ENCODE data around the gene C11orf91.

C11orf91 gene

DNA sequence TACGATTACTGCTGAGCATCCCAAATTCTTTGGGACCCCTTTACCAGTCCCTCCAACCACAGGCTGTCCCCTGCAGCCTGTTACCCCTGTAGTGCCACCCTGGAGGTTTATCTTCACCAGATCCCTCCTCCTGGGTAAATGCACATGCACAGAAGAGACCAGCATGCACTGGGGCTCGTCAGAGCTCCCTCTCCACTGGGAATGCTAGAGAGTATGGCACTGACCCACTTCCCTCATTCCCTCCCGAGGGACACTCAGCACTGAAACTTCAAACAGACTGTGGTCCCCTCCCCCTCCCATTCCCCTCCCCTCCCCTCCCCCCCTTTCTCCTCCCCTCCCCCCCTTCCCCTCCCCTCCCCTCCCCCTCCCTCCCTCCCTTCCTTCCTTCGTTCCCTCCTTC is 49.1 kb downstream of the C11orf91 start:
- Histone ChIP-seq H3K27me3 (ENCODE audit: insufficient read depth, low read length, poor library complexity, severe bottlenecking) (no peaks in the 10 kb centered on the region), H3K36me3 (ENCODE audit: insufficient read depth, low read length) (no peaks in the 10 kb centered on the region), H3K4me3 (ENCODE audit: low read length, poor library complexity, severe bottlenecking) (no peak overlapping the region), H3K4me2 (ENCODE audit: low read depth, low read length, poor library complexity, severe bottlenecking) (no peak overlapping the region), H3K9me3 (ENCODE audit: insufficient read depth, low read depth, low read length) (no peaks in the 10 kb centered on the region), H3F3A (ENCODE audit: low read depth) (no peaks in the 10 kb centered on the region), H4K20me1 (ENCODE audit: insufficient read depth, low read length, poor library complexity, severe bottlenecking) (no peaks in the 10 kb centered on the region), H2AFZ (ENCODE audit: low read length) (no peak overlapping the region), H3K4me1 (ENCODE audit: insufficient read depth, low read length, poor library complexity, severe bottlenecking) (no peaks in the 10 kb centered on the region), H3K79me2 (ENCODE audit: insufficient read depth, low read length) (no peaks in the 10 kb centered on the region), H3K9me2 (replicated peaks; ENCODE audit: low read depth, low read length) (no peaks in the 10 kb centered on the region), H3K9ac (ENCODE audit: low read depth, low read length, poor library complexity, severe bottlenecking) (no peak overlapping the region)
- TF ChIP-seq, protein P1, sequence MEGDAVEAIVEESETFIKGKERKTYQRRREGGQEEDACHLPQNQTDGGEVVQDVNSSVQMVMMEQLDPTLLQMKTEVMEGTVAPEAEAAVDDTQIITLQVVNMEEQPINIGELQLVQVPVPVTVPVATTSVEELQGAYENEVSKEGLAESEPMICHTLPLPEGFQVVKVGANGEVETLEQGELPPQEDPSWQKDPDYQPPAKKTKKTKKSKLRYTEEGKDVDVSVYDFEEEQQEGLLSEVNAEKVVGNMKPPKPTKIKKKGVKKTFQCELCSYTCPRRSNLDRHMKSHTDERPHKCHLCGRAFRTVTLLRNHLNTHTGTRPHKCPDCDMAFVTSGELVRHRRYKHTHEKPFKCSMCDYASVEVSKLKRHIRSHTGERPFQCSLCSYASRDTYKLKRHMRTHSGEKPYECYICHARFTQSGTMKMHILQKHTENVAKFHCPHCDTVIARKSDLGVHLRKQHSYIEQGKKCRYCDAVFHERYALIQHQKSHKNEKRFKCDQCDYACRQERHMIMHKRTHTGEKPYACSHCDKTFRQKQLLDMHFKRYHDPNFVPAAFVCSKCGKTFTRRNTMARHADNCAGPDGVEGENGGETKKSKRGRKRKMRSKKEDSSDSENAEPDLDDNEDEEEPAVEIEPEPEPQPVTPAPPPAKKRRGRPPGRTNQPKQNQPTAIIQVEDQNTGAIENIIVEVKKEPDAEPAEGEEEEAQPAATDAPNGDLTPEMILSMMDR (conservative IDR thresholded peaks at IDR 0.05; ENCODE audit: low read length): no peak
- no peak for TF ChIP-seq EZH2phosphoT487 (IDR thresholded peaks at IDR 0.05; ENCODE audit: borderline replicate concordance)

DNA sequence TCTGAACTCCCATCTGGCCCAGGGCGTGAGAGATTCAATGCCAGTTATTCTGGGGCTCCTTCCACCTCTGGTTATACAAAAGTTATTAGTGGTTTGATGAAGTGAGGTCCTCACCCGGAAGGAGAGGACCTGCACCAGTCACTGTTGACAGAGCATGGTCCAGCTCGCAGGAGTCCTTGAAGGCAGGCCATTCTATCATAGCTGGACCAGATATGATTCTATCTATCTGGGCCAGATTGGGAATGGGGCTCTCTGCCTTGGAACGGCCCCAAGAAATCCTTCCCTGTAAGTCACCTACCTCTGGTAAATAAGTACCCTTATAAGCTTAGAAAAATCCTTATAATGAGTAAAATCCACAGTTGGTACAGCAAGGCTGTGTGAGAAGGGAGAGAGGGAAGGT is 50.7 kb downstream of the C11orf91 start:
- Histone ChIP-seq H3K36me3 (ENCODE audit: insufficient read depth, low read length) (no peaks in the 10 kb centered on the region), H4K20me1 (ENCODE audit: insufficient read depth, low read length, poor library complexity, severe bottlenecking) (no peaks in the 10 kb centered on the region), H3K27me3 (ENCODE audit: insufficient read depth, low read length, poor library complexity, severe bottlenecking) (no peaks in the 10 kb centered on the region), H3K9me3 (ENCODE audit: insufficient read depth, low read depth, low read length) (no peaks in the 10 kb centered on the region), H3K4me2 (ENCODE audit: low read depth, low read length, poor library complexity, severe bottlenecking) (no peak overlapping the region), H3K79me2 (ENCODE audit: insufficient read depth, low read length) (no peaks in the 10 kb centered on the region), H3F3A (ENCODE audit: low read depth) (no peaks in the 10 kb centered on the region), H2AFZ (ENCODE audit: low read length) (no peak overlapping the region), H3K9ac (ENCODE audit: low read depth, low read length, poor library complexity, severe bottlenecking) (no peak overlapping the region), H3K9me2 (replicated peaks; ENCODE audit: low read depth, low read length) (no peaks in the 10 kb centered on the region), H3K4me3 (ENCODE audit: low read length, poor library complexity, severe bottlenecking) (no peak overlapping the region), H3K4me1 (ENCODE audit: insufficient read depth, low read length, poor library complexity, severe bottlenecking) (no peaks in the 10 kb centered on the region)
- no peak for TF ChIP-seq EZH2phosphoT487 (IDR thresholded peaks at IDR 0.05; ENCODE audit: borderline replicate concordance)
- TF ChIP-seq, protein P1 (conservative IDR thresholded peaks at IDR 0.05; ENCODE audit: low read length): no peak

Measured in Loucy (cell line).